ENCODE data around the gene ARPC1A. TPM values are rescaled to one million over a fixed set of nuclear protein-coding genes. Genes with fewer than 3 reads are reported as not detected.
A peak's percentile ranks its signal among the peaks of the same experiment; 100 is the strongest.

Gene ARPC1A
- total RNA-seq, 2 experiments from 2014 or later: 71.8 to 108 TPM

DNA sequence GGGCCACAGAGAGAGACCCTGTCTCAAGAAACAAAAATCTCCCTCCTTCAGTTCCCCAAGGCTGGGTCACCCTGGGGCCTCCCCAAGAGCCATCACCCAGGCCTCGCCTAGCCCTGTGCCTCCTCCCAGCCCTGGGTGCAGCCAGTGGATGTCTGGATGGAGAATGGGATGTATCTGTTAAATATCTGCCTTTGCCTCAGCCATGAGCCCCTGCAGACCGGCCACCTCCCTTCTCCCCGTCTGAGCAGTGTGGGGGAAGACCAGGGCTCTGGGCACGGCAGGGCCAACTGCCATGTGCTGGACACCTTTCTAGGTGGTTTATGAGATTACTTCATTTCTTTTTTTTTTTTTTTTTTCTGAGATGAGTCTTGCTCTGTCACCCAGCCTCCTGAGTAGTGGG is 58.8 kb downstream of the ARPC1A start:
- no peak overlapping the region for H3K4me2 ChIP-seq (ENCODE audit: low read length)

GRCh38 chr7:99385564-99385963 is 59.9 kb downstream of the ARPC1A start:
- ChIA-PET POLR2A (no interaction called here), CTCF (ENCODE audit: unreplicated experiment) (no interaction called here)
- TF ChIP-seq, protein P1, sequence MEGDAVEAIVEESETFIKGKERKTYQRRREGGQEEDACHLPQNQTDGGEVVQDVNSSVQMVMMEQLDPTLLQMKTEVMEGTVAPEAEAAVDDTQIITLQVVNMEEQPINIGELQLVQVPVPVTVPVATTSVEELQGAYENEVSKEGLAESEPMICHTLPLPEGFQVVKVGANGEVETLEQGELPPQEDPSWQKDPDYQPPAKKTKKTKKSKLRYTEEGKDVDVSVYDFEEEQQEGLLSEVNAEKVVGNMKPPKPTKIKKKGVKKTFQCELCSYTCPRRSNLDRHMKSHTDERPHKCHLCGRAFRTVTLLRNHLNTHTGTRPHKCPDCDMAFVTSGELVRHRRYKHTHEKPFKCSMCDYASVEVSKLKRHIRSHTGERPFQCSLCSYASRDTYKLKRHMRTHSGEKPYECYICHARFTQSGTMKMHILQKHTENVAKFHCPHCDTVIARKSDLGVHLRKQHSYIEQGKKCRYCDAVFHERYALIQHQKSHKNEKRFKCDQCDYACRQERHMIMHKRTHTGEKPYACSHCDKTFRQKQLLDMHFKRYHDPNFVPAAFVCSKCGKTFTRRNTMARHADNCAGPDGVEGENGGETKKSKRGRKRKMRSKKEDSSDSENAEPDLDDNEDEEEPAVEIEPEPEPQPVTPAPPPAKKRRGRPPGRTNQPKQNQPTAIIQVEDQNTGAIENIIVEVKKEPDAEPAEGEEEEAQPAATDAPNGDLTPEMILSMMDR (conservative IDR thresholded peaks at IDR 0.05; ENCODE audit: low read length): no peak
- TF ChIP-seq EZH2phosphoT487 (IDR thresholded peaks at IDR 0.05; ENCODE audit: borderline replicate concordance, low read depth, low read length): no peak
- Histone ChIP-seq H3K4me2 (ENCODE audit: low read length) (no peak overlapping the region), H4K20me1 (ENCODE audit: insufficient read depth, low read length) (no peaks in the 10 kb centered on the region), H3K27ac (ENCODE audit: low read depth, low read length, poor library complexity, severe bottlenecking) (no peak overlapping the region), H3K36me3 (ENCODE audit: insufficient read depth, low read length) (peaks cover 65% of the 10 kb centered on the region), H3K4me3 (ENCODE audit: low read depth, low read length, poor library complexity, severe bottlenecking) (no peak overlapping the region), H3K9me2 (ENCODE audit: insufficient read depth, low read length) (no peaks in the 10 kb centered on the region), H3K9me3 (ENCODE audit: low read length) (no peaks in the 10 kb centered on the region), H3K79me2 (ENCODE audit: insufficient read depth, low read depth, low read length) (peaks cover 36% of the 10 kb centered on the region), H3K4me1 (ENCODE audit: insufficient read depth, low read length, poor library complexity, severe bottlenecking) (peaks cover 20% of the 10 kb centered on the region), H2AFZ (ENCODE audit: low read length) (no peak overlapping the region)
- intact Hi-C loops (cut with micrococcal nuclease; ENCODE audit: unreplicated experiment): no loop called here
- BruUV-seq (replicated peaks): no TSS peak
- no peak for DNase-seq (ENCODE audit: low spot score)

More for the DNA sequence above, 58.8 kb downstream of the ARPC1A start:
- Histone ChIP-seq H3K9me2 (ENCODE audit: insufficient read depth, low read length) (no peaks in the 10 kb centered on the region), H3K79me2 (ENCODE audit: insufficient read depth, low read depth, low read length) (peaks cover 36% of the 10 kb centered on the region), H3K4me3 (ENCODE audit: low read depth, low read length, poor library complexity, severe bottlenecking) (no peak overlapping the region), H3K36me3 (ENCODE audit: insufficient read depth, low read length) (peaks cover 54% of the 10 kb centered on the region), H3K27ac (ENCODE audit: low read depth, low read length, poor library complexity, severe bottlenecking) (no peak overlapping the region), H2AFZ (ENCODE audit: low read length) (no peak overlapping the region), H4K20me1 (ENCODE audit: insufficient read depth, low read length) (no peaks in the 10 kb centered on the region), H3K4me1 (ENCODE audit: insufficient read depth, low read length, poor library complexity, severe bottlenecking) (peaks cover 30% of the 10 kb centered on the region), H3K9me3 (ENCODE audit: low read length) (no peaks in the 10 kb centered on the region)
- no peak for TF ChIP-seq EZH2phosphoT487 (IDR thresholded peaks at IDR 0.05; ENCODE audit: borderline replicate concordance, low read depth, low read length)
- TF ChIP-seq, protein P1 (conservative IDR thresholded peaks at IDR 0.05; ENCODE audit: low read length): no peak
- no TSS peak for BruUV-seq (replicated peaks)
- intact Hi-C loops (cut with micrococcal nuclease; ENCODE audit: unreplicated experiment): no loop called here
- no peak for DNase-seq (ENCODE audit: low spot score)
- ChIA-PET POLR2A (no interaction called here), CTCF (ENCODE audit: unreplicated experiment) (no interaction called here)

DNA sequence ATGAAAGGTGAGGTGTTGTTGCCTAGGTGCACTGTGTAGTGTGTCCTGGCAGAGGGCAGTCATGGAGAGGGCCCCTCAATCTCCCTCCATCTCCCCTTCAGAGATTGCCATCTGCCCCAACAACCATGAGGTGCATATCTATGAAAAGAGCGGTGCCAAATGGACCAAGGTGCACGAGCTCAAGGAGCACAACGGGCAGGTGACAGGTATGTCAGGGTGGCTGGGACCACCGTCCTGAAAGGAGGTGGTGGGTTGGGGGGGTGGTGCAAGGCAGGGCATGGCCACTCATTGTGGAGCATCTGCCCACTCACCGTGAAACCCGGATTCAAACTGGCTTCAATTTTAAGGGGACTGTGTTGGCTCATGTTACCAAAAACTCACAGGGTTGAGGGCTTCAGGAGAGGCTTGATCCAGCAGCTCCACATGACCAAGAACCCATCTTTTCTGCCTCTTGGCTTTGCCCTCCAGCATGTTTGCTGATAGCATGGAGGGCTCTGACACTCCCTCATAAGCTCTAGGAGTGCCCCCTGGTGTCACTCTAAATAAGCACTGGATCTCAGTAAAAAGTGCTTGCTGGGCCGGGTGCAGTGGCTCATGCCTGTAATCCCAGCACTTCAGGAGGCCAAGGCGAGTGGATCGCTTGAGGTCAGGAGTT is 61.0 kb downstream of the ARPC1A start:
- Histone ChIP-seq H3K9me3 (ENCODE audit: low read length) (no peaks in the 10 kb centered on the region), H3K4me2 (ENCODE audit: low read length) (no peak overlapping the region), H2AFZ (ENCODE audit: low read length) (no peak overlapping the region), H3K4me3 (ENCODE audit: low read depth, low read length, poor library complexity, severe bottlenecking) (no peak overlapping the region), H3K27ac (ENCODE audit: low read depth, low read length, poor library complexity, severe bottlenecking) (no peak overlapping the region), H3K79me2 (ENCODE audit: insufficient read depth, low read depth, low read length) (peaks cover 29% of the 10 kb centered on the region), H3K36me3 (ENCODE audit: insufficient read depth, low read length) (peaks cover 71% of the 10 kb centered on the region), H4K20me1 (ENCODE audit: insufficient read depth, low read length) (no peaks in the 10 kb centered on the region), H3K4me1 (ENCODE audit: insufficient read depth, low read length, poor library complexity, severe bottlenecking) (peaks cover 8% of the 10 kb centered on the region), H3K9me2 (ENCODE audit: insufficient read depth, low read length) (no peaks in the 10 kb centered on the region)
- ChIA-PET CTCF (ENCODE audit: unreplicated experiment) (interaction anchor here (0.6 kb wide), 1 partner anchor 21 kb away, joined by 3 read pairs; the partner anchor contains the start of gene PDAP1), POLR2A (interaction anchor here (0.6 to 1.7 kb wide), 2 partner anchors 22 to 712 kb away, joined by 3 to 4 read pairs; partner anchors contain the start of genes BUD31 and PDAP1)
- TF ChIP-seq EZH2phosphoT487 (IDR thresholded peaks at IDR 0.05; ENCODE audit: borderline replicate concordance, low read depth, low read length): no peak
- TF ChIP-seq, protein P1 (conservative IDR thresholded peaks at IDR 0.05; ENCODE audit: low read length): peak; percentile 75
- BruUV-seq (replicated peaks): no TSS peak
- peak; percentile 70 for DNase-seq (ENCODE audit: low spot score)
- intact Hi-C loops (cut with micrococcal nuclease; ENCODE audit: unreplicated experiment): loop anchor here (1.0 kb wide), 1 partner anchor 21 kb away; no protein-coding TSS in a partner anchor
